ENCODE measurements around the gene GCH1.

GRCh38 chr14:54933006-54933405 is 30.4 kb upstream of the GCH1 start:
- no peak for TF ChIP-seq CTCF (IDR thresholded peaks at IDR 0.05)
- TF ChIP-seq POLR2A (IDR thresholded peaks at IDR 0.05) = no peak

All from right lobe of liver (tissue), 4 donors.